Activated naive CD4-positive, alpha-beta T cell treated with anti-CD3 and anti-CD28 coated beads, Interleukin-2, amount 50 U/mL, for 16 hours (primary cell): Measurements from ENCODE around the gene KIAA1217.

Experiments
- DNase-seq: peaks from one replicate; pipeline ENCODE4 v3.0.0-alpha.2; 2020

Gene KIAA1217, protein sequence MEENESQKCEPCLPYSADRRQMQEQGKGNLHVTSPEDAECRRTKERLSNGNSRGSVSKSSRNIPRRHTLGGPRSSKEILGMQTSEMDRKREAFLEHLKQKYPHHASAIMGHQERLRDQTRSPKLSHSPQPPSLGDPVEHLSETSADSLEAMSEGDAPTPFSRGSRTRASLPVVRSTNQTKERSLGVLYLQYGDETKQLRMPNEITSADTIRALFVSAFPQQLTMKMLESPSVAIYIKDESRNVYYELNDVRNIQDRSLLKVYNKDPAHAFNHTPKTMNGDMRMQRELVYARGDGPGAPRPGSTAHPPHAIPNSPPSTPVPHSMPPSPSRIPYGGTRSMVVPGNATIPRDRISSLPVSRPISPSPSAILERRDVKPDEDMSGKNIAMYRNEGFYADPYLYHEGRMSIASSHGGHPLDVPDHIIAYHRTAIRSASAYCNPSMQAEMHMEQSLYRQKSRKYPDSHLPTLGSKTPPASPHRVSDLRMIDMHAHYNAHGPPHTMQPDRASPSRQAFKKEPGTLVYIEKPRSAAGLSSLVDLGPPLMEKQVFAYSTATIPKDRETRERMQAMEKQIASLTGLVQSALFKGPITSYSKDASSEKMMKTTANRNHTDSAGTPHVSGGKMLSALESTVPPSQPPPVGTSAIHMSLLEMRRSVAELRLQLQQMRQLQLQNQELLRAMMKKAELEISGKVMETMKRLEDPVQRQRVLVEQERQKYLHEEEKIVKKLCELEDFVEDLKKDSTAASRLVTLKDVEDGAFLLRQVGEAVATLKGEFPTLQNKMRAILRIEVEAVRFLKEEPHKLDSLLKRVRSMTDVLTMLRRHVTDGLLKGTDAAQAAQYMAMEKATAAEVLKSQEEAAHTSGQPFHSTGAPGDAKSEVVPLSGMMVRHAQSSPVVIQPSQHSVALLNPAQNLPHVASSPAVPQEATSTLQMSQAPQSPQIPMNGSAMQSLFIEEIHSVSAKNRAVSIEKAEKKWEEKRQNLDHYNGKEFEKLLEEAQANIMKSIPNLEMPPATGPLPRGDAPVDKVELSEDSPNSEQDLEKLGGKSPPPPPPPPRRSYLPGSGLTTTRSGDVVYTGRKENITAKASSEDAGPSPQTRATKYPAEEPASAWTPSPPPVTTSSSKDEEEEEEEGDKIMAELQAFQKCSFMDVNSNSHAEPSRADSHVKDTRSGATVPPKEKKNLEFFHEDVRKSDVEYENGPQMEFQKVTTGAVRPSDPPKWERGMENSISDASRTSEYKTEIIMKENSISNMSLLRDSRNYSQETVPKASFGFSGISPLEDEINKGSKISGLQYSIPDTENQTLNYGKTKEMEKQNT (N-terminal part only)

DNA sequence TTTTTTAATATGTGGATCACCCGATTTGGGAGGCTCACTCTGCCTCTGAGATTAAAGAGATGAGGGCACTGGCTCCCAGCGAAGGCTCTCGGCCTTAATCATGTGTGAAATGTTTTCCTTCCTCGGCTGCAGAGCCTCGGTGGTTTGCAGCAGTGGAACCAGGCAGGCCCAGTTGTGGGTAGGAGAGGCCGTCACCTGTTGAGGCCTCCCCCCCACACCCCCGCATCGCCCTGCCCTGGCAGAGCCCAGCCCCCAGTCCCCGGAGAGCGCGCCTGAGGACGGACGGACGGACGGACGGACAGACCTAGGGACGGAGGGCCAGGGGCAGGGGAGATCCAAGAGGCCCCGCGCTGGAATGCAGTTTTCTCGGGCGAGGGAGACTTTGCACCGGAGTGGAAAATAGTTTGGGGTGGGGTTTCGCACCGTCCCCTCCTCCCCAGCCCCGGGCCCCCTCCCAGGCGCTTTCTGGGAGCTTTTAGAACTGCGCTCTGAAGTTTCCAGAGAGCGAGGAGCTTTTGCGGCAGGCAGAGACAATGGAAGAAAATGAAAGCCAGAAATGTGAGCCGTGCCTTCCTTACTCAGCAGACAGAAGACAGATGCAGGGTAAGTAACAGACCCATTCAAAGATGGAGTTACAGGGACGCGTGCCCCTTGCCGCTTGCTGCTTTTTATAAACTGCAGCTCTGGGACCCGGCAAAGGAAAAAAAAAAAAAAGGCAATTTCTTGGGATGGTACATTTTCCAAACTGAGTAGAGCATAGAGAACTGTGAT lies at the start of gene KIAA1217:
Gene KIAA1217 (plus strand): TSS at position 478 of the 771 bp plus-strand sequence. CDS start 56 bp downstream, at position 534.
- DNase-seq: no peak

DNA sequence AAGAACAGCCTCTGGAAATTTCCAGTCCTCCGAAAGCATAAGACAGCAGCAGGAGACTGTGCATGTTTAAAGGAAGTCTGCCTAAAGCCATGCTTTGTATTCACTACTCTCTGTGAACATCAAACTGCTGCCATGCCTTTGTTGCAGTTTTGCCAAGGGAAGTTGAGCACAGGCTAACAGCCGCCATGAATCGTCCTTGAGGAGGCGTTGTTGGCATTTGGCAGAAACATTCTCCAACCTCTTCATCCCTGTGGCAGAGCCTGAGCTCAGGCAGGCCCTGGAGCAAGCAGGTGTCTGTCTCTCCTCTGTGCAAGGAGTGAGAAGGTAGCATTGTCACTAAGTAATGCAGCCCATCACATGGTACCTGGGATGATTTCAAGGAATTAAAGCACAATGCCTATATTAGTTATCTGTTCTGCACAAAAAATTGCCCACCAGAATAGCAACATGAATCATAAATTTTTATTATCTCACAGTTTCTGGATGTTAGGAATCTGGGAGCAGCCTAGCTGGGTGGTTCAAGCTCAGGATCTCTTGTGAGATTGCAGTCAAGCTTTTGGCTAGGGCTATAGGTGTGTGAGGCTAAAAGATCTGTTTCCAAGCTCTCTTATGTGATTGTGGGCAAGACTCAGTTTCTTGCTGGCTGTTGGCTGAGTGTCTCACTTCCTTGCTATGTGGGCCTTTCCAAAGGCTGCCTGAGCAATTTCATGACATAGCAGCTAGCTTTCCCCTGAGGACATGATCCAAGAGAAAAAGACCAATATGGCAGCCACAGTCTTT lies 46.5 kb upstream of the KIAA1217 start:
- no peak for DNase-seq

DNA sequence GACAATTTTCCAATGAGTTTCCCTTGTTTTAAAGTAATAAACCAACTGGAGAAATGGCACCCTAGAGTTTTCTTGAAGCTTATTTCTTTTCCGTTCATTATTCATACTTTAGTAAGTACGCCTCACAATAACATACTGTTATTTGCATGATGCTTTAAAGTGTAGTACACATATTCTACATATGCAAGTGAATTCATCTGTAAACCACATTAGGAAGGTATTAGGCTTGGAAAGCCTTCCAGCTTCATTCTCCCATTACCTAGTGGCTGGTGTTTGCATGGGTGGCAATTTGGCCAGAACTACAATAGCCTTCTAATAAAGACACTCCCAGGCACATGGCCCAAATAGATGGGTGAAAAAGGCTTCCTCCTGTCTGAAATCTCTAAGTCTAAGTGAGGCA lies 45.5 kb upstream of the KIAA1217 start:
- DNase-seq: no peak

DNA sequence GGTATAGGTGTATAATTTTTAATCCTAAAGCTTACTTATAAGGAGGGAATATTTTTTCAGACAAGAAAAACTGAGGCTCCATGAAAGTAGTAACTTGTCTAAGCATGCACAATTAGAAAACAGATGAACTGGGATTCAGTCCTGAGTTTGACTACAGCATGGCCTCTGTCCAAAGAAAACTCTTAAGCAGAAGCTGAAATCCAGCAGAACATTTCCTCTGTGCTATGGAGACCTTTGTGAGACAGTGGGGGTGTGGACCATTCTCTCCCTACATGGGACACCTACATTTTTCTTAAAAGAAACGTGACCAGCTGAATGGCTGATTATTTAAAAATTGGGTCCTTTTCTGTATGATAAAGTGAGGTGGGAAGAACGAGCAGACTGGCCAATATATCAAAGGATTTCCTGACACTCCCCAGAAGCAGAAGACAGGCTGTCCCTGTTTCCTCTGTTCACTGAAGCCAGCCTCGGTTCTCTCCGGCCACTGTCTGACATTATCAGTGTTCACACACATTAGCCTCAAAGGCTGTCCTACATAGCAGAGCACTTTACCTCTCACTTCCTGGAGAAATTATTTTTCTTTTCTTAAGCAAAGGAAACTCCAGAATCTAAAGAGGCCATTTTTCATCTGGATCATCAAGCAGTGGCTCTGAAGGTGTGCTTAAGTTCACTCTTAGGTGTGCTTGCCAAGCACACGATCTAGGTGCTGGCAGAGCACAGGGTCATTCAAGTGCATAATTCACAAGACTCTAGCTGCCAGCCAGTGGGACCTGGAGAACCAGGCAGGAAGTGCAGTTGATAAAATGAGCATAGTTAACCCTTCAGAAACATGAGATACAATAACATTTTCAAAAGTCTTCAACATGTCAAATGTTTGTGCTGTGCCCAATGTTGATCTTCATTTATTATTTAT lies 40.4 kb upstream of the KIAA1217 start:
- no peak for DNase-seq

DNA sequence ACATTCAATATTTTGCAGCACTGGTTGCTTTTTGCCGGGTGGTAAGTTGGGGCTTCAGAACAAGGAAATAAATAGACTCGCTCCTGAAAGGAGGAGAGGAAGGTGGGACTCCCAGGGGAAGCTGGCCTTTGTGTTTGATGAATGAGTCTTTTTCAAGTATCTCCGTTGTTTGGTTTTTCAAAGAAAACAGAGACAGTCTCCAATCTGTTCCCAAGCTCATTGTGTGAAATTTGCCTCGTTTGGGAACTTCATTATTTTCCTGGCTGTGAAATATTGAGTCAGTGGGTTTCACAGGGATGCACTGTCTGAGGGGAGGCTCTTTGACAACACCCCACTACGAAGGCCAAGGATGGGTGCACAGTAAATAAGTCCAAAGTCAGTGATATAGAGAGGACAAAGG lies 38.7 kb upstream of the KIAA1217 start:
- no peak for DNase-seq

DNA sequence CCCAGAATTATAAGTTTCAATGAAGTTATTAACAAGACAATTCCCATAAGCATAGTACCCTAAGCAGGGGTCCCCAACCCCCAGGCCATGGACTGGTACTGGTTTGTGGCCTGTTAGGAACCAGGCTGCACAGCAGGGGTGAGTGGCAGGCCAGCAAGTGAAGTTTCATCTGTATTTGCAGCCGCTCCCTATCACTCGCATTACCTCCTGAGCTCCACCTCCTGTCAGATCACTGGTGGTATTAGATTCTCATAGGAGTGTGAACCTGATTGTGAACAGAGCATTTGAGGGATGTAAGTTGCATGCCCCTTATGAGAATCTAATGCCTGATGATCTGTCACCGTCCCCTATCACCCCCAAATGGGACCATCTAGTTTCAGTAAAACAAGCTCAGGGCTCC lies 36.0 kb upstream of the KIAA1217 start:
- no peak for DNase-seq

DNA sequence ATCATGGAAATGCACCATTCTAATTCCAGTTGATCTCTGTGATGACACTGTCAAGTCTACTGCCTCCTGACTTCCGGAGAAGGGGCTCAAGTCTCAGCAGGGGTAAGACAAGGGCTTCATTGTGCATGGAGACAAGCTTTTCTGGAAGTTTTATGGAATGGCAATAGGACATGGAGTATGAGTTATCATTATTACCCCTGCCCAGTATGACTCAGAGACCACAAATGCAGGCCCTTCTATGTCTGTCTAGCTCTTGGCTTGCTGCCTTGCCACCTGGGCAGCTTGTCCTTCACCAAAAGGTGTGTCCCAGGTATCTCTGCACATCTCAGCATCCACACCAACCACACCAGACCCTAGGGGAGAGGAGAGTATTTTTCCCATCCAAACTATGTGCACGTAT lies 34.9 kb upstream of the KIAA1217 start:
- DNase-seq: no peak

DNA sequence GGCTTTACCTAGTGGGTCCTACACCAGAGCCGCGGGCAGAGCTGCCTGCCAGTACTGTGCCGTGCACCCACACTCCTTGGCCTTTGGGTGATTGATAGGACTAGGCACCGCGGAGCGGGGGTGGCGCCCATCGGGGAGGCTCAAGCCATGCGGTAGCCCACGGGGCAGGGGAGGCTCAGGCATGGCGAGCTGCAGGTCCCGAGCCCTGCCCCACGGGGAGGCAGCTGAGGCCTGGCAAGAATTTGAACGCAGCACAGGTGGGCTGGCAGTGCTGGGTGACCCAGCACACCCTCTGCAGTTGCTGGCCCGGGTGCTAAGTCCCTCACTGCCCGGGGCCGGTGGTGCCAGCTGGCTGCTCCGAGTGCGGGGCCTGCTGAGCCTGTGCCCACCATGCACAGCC lies 32.3 kb upstream of the KIAA1217 start:
- no peak for DNase-seq

DNA sequence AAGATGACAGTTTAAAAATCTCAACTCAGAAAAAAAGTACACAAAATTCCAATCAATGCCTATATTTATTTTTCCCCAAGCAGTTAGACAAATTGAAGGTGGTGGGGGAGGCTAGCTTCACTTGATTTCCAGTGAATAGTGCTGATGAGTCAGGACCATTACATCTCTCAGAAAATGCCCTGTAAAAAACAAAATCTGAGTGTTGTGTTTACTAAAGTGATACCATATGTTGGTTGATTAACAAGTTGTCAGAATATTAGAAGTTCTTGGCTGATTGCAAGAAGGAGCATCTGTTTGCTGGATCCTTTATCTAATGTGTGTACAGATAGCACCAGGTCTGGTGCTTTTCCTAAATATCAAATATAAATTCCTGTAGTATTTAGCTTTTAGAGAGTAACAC lies 31.3 kb upstream of the KIAA1217 start:
- DNase-seq: no peak

DNA sequence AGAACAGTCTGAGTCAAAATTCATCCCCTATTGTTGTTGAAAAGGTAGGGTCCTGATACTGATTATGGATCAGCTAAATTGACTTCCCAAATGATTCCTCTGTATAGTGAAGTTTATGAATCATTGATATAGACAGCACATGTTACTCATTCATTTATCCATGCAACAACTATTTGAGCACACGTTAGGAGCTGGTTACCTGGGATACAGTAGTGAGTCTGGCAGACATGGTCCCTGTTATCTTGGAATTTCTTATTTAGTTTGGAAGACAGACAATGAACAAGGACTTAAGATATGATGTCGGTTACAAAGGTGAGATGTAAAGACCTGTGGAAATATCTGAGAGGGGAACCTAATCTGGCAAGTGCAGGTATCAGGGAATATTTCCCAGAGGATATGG lies 28.0 kb upstream of the KIAA1217 start:
- DNase-seq: no peak

DNA sequence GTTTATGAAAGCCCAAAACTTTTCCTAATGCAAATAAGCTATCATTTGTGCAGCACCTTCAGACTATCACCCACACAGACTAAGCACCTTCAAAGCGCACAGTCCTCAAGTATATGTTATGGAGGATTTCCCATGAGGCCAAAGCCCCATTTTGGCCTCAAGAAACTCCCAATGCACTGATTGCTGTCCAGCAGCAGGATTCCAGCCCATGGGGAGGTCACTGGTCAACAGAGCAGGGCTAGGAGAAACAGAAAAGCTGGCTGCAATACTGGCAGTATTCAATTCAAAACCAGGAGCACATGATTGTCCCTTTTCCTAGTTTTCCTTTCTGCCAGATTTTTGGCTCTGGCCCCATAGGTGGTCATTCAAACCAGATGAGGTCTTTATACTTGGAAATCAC lies 24.5 kb upstream of the KIAA1217 start:
- DNase-seq: no peak

DNA sequence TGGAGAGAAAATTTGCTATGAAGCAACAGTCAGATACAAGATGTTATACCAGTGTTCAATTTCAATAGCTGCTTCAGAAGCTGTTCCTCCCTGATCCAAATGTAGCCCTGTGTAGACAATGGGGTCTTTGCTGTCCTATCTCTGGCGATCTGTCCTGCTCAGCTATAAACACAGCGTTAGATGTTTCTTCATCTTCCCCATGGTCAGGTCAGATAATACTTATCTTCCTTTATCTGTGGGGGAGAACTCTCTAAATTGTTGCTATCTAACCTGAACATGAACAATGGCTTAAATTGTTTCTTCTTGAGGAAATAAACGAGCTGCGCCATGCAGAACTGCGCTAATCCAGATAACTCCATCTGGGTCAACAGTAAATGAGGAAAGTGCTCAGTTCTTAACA lies 15.6 kb upstream of the KIAA1217 start:
- DNase-seq: no peak

DNA sequence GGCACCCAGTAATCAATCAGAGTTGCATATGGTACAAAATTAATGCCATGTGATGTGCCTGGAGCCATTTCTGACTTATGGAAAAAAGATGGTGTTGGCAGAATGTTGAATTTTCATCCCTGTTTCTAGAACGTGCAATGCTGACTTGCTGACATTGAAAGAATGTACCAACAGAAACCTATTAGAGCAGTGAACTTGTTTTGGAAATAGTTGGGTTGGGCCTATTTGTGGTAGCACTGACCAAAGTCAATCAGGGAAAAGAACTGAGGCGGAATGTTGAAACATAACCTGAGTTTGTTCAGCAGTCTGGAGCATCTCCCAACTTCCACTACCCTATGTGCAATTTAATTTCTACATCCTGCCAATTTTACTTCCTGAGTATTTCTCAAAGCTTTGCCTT lies 11.7 kb upstream of the KIAA1217 start:
- DNase-seq: no peak

DNA sequence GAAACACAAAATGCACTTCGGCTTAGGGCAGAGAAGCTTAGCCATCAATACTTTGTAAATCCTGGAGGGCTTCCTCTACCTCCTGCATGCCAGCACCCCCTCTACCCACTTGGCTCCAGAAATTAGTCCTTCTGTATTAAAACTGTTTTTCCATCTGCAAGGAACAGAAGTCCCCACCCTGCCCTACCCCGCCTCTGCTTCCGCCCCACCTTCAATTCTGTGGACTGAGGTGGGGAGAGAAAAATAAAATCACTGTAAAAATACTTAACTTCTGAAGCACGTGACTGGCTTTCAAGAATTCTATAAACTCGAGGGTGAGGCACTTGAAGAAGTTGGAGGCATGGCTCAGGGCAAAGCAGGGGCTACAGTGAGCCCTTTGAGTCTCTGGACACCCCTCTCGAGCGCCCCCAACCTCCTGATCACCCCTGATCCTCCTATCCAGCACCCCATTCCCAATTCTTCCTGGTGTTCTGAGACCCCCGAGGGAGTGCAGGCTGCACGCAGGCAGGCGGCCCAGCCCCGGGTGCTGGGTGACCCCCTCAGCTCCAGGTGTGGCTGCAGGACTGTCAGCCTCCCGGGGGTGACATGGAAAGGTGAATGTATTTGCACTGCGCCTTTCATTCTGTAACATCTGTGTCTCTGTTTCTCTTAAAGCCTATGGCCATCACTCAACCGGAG lies 7.3 kb upstream of the KIAA1217 start:
- no peak for DNase-seq

DNA sequence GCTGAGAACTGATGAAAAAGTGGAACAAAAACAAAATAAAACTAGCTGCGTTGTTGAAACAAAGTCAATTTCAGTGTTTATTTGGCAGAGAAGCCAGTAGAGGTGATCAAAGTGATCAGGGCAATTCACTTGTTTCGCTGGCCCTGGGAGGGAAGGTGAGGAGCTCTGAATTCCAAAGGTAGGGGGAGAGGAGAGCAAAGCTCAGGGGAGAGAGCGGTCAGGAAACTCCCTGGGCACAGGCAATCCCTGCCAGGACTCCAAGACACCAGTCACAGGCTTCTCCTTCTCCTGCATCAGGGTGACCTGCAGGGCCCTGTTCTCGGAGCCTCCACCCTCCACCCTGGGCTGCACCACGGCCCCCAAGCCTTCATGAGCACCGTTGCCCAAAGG lies 6.8 kb upstream of the KIAA1217 start:
- DNase-seq: no peak

DNA sequence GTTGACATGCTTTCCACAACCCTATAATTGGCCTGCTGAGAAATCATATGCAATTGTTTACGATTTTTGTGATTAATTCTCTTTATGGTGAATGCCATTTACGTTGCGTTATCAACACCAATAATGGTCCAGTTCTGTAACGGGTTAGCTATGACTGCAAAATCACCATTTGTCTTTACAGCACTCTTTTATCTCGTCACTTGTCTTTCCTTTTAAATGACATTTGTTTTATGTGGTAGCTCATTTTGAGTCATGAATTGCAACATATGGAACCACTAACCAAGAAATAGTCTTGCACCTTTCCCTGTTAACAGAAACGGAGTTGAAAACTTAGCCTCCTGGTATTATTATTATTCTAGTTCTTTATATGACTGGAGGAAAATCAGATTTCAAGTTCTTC lies 3.1 kb upstream of the KIAA1217 start:
- no peak for DNase-seq

DNA sequence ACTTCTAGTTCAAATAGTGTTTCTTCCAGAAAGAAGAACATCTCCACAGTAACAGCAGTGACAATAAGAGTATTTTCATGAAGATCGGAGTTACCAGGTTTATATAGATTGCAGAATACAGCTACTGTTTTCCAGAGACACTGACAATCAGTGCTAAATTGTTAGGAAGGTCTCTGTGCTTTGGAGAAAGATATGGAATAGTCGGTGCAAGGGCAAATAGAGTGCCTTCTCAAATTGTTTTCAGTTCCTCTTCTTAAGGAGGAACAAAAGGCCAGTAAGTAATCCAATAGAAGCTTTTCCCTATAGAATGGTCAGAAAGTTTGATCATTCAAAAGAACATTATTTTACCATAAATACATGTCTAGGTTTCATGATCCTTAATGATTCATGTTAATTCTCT lies 2.6 kb upstream of the KIAA1217 start:
- DNase-seq: no peak

DNA sequence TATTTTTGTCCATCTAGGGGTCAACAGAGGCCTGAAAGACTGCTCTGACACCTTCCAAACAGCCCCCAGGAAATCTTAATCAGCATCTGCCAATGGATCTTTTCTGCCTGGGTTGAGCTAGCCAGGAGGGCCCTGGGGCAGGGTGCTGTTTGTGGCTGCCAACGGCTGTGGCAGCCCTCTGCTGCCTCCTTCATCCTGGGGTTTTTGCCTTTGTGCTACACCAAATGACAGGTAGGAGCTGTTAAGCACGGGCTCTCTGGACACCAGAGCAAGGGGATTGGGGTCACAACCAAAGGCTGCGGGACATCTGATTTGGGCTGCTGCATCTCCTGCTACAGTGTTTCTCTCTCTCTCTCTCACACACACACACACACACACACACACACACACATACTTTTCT lies 2.0 kb upstream of the KIAA1217 start:
- no peak for DNase-seq

DNA sequence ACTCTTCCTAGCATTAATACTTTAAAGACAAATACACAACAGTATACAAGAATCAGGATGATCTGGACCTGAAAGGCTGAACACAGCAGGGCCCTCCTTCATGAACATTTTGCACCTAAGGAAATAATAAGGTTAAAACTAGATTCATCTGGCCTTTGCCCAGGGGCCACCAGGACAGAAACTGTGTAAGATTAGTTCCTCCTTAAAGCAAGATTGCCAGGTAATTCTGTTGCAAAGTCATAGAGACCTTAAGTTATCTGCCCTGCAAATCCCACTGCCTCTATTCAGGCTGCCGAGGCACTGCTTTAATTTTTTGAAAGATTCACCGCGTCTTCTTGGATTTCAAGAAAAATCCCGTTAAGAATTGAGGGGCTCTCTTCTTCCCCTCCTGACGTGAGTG lies 1.6 kb upstream of the KIAA1217 start:
- DNase-seq: no peak
